HG02852 (cell line): ENCODE measurements around the gene ITGA6.

Experiments used
- ATAC-seq: cut with Tn5 transposase; IDR thresholded peaks from one replicate; pipeline ENCODE4 v1.9.1; 2021; ENCODE audit warnings: mild to moderate bottlenecking, moderate library complexity; ENCODE audit not compliant: unreplicated experiment

ITGA6 gene

DNA sequence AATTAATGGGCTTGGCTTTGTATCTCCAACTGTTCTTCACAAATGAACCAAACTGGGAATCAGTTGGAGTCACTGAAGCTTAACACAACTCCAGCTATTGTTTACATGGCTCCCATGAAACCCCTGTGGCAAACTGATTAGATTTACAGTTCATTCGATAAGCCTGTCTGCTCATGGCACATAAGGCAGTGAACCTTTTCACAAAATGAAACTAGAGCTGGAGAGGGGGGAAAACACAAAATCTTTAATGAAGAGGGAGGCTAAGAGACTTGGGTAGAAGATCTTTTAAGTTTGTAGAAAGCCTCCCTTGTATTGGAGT is 11.6 kb upstream of the ITGA6 start:
- ATAC-seq = no peak

DNA sequence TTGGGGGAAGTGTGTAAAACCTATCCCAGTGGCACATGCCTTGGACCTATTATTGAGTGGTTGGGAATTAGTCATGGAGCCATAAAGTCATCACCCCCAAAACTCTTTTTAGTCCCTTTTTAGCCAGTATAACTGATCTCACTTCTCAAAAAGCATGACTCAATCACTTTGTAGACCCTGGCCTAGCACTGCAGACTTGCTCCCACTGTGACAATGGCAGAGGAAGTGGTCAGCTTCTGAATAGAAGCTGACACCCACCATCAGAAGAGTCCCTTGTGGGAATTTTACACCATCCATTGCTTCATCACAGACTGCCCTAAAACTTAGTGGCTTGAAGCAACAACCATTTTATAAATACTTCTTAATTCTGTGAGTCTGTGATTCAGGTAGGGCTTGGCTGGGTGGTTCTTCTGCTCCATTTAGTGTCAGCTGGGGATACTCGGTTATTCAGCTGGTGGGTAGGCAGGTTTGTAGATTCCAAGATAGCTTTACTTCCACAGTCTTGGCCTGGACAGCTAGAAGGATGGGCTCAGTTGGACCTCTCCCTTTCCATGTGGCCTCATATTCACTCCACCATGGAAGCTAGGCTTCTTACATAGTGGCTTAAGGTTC is 10.8 kb upstream of the ITGA6 start:
- ATAC-seq = no peak

DNA sequence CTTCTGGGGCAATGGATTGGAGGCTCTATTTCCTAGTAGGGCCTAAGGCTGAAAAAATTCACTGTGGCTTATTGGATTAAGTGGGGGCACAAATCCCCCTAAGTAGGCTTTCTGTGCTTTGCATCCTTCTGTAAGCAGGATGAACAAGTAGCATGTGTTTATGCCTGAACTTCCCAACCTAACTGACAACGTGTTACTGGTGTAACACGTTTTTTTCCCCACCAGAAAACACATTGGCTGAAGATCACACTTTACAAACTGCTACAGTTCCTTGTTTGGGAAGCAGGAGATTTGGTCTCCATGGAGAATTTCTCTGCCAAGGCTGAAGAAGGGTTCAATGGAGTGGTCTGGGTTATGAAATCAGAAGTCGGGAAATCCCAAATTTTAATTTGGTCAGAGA is 7.2 kb upstream of the ITGA6 start:
- no peak for ATAC-seq

DNA sequence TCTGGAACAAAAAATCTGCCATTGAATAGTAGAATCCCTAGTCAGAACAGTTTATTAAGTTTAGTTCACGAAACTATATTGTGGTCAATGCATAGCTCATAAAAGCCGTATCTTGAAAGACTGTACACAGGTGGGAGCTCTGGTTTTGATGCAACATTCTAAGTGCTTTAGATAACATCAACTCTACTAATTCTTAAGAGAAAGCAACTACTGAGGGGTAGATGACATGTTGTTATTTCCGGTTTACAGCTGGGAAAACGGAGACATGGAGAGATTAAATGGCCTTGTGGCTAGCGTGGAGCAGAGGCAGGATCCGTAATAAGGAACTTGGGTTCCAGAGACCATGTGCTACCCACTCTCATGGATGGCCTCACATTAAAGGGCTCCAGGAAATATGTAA is 4.2 kb upstream of the ITGA6 start:
- ATAC-seq = no peak

DNA sequence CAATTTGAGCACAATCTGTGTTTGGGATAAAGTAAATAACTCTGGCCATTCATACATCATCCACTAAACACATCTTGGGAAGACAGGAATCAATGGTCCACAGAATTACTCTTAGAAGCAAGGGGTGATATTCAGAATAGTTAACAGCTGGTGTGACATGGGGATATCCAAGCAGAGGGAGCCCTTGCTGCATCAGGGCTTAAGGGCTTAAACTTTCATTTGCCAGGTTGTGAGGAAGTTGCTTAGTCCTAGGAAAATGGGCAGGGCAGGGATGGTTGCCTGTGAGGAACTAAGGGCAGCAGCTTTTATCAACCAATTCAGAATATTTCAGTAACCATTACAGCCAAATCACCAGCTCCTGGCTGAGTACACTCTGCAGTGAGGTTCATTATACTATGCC is 2.0 kb upstream of the ITGA6 start:
- ATAC-seq = no peak

DNA sequence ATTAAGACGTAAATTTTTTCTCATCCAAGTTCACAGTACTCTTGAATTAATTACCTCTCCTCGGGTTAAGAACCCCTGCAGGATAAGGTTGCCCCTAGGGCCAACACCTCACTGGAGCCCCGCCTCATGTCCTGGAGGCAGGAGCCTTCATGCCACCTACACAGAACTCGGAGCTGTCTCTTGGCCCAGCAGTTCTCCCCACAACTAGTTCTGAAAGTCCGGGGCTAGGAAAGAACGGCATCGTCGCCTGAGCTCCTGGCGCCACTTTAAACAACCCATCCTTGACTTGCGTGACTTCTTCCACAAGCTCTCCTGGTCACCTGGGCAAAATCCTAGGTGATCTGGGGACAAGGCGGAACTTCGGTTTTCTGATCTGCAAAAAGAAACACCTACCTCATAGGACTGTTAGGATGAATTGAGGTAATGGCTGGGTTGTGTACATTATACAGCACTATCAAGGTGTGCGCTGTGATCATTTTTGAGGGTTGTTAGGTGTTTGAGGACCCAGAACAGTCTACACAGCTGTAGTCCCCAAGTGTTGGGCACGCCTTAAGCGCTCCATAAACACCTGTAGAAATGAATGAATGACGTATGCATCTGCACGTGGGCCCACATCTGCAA is 641 bp upstream of the ITGA6 start:
- no peak for ATAC-seq

DNA sequence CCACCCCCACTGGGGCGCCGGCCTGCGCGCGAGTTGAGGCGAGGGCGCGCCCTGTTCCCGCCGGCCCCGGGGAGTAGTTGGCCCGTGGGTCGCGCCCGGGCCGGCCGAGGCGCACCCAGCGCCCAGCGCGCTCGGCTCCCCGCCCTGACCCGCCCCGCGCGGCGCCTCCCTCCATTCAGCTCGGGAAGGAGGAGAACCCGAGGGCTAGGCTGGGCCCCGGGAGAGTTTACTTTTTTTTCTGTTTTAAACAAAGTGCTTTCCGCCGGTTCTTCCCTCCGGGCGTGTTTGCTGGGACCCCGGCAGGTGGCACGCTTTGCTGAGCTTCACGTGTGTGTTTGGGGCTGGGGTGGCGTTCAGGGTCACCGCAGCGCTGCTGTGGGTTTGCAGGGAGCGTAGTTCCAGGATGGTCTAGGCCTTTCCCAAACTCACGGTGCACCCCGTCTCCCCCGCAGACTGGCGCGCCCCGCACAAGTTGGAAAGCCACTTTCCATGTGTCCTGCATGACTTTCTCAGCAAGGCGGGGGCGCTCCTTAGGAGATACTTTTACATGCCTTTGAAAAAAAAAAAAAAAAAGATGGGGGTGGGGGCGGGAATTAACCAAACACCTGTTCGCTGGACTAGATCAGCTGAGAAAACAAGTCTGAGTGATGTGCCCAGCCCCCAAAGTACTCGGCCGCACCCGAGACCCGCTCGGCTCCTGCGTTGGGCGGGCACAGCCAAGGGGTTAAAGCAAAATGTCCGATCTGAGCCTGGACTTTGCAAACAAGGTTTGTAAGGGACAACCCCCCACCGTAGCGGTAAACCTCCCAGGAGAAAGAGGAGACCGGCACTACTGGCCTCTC is 825 bp downstream of the ITGA6 start:
- peak; percentile 29 for ATAC-seq

DNA sequence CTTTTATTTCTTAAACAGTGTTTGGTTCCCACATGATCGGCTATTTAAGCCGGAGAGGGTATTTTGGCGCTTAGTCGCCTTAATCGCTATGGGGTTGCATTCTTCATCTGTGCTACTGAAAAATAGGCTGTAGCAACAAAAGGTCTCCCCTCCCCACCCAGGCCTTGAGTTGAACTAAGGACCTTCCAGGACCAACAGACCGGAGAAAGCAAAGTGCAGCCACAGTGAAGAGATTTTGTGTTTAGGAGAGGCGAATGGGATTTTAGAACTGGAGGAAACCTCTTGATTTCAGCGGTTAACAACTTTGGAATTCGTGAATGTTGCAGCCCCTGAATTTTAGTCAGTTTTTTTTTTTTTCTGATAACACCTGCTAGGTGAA is 1.4 kb downstream of the ITGA6 start:
- no peak for ATAC-seq

DNA sequence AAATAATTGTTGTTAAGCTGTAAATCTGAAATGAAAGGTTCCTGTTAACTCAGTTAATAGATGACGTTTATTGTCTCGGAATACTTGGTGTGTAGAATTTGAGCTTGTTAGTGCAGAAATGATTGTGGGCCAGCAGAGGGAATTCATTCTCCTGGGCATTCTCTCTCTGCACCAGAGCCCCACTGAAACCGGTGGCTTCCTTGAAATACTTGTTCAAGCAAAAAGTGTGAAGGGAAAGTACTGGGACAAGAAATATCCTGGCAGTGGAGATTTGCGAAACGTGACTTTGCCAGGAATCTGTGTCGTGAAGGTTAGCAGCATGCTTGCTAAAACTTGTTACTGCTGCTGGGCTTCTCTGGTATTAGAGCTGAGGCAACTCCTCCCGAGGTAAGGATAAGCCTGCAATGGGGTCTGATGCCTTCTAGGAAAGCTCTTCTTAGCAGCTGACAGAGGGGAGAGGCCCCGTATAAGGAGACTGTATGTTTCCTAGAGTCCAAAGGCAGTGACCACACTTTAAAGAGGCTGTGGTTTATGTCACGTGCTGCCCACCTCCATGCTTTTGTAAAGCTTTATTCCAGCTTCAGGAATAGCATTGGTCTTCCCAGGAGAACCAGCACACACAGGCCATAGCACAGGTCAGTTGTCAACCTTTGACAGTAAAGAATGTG is 2.0 kb downstream of the ITGA6 start:
- no peak for ATAC-seq

DNA sequence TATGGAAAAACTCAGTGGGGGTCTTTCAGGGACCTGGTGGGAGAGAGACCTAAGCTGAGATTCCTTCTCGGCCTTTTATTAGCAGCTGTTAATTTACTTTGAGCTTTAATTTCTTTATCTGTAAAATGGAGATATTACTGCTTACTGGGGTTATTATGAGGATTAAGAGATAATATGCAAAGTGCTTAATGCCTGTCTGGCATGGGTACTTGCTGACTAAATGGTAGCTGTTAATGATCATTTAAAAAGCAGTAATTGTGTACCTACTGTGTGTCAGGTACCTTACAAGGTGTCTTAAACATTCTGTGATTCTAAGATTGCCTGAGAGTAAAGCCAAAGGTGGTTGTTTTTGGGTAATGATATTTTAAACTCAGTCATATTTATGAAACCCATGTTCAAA is 2.6 kb downstream of the ITGA6 start:
- no peak for ATAC-seq

DNA sequence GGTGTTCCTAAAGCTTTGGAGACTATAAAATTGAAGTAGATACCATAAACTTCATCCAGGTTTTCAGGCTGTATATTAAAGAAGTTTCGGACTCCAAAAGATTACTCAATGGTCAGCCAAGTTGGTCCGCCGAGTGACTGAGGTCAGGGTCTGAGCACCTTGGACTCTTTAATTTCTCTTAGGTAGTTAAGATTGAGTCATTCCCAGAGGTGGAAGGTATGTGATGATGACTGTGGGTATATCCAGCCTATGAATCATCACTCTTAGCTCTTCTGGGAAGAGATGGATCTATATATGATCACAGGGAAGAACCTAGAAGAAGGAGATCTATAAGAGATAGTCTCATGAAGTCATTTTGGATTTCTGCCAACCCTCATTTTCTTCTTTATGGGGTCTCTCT is 3.3 kb downstream of the ITGA6 start:
- no peak for ATAC-seq

DNA sequence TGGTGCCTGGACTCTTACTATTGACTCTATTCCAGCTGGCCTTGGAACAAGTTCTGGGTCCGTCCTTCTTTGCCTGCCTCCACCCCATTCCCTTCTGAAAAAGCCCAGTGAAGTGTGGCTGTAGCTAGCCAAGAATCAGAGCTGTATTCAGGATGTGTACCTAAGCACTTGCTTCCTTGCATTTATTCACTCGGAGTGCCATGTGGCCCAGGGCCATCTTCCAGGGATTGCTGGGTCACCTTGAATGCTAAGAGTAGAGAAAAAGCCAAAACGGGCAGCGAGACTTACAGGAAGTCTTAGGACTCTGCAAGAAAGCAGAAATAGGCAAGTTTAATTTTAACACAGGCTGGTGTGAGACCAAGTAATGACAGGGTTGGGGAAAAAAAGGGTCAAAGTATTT is 4.1 kb downstream of the ITGA6 start:
- ATAC-seq = no peak

DNA sequence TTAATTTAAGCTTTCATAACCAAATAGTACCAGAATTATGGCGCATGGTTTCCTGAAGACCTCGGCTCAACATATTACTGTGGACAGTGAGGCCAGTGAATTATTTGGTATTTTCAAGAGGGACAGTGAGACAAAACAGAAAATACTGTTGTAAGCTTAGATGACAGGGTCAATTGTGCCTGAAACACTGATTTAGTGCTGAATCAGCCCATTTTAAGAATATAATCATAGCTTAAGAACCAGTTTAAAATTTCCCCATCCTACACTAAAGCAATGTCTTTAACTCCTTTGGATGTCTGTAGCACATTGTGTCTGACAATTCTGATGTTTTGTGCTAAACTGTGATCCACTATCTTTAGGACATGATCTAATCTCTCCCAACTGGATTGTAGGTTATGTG is 4.6 kb downstream of the ITGA6 start:
- no peak for ATAC-seq

DNA sequence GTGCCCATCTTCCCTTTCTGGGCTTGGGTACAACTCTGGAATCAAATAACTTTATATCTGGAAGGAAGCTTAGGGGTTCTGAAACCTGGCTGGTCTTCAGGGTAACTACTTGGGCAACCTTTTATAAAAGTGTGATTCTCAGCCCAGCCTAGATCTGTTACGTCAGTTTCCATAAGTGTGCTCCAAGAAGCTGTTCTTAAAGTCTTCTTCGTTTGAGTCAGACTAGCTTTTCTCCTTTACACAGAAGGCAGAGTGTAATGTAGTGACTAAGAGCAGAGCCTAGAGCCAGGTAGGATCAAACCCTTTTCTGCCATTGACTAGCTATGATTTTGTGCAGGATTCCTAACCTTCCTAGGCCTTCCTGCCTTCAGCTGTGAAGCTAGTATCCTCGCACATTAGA is 5.8 kb downstream of the ITGA6 start:
- no peak for ATAC-seq

DNA sequence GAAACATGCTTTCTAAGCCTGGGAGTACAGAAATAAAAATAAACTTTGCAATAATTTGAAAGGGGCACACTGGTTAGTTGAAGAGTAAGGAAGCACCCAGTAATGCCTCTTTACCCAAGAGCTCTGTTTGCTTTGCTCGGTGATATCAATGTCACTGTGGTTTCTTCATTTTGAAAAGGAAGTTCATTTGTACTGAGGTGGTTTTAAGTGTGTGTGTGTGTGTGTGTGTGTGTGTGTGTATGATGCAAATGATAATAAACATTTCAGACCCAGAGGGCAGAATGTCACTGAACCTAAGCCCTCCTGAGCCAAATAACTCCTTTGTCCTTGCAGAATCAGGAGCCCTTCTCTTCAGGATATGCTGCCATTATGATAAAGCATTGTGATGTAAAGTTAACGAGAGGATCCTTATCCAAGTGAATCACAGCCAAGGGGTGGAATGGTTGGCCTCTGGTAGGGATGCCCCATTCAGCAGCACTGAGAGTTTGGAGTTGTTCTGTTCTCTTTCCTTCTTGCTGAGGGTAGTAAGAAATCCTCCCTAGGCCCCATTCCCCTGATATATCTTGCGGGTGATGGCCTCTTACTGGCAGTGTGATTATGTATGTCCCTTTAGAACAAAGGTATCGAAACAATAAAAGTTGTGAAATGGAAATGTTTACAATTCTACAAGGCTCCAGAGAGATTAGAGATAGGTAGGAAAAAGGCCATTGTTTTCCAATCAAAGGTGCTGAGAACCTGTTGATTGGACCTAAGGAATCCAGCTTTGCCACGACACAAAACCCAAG is 7.6 kb downstream of the ITGA6 start:
- ATAC-seq = no peak

DNA sequence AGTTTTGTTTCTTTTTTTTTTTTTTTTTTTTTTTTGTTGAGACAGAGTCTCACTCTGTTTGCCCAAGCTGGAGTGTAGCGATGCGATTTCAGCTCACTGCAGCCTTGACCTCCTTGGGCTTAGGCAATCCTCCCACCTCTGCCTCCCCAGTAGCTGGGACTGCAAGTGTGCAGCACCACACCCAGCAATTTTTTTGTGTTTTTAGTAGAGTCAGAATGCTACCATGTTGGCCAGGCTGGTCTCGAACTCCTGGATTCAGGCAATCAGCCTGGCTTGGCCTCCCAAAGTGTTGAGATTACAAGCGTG is 8.2 kb downstream of the ITGA6 start:
- ATAC-seq = no peak

DNA sequence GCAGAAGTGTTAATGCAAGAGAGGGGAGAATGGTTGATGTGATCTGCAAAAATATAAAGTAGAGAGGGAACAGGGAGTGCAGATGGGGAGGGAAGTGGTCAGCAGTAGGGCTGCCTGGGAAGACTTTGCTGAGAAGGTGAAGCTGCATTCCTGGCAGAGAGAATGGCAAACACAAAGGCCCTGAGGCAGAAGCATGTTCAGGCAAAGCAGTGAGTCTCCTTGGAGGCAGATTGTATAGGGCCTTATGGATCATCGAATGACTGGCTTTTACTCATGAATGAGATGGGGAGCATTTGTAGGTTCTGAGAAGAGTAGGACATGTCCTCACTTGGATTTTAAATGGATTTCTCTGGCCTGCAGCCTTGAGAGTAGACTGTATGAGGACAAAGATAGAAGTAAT is 9.5 kb downstream of the ITGA6 start:
- ATAC-seq = no peak

DNA sequence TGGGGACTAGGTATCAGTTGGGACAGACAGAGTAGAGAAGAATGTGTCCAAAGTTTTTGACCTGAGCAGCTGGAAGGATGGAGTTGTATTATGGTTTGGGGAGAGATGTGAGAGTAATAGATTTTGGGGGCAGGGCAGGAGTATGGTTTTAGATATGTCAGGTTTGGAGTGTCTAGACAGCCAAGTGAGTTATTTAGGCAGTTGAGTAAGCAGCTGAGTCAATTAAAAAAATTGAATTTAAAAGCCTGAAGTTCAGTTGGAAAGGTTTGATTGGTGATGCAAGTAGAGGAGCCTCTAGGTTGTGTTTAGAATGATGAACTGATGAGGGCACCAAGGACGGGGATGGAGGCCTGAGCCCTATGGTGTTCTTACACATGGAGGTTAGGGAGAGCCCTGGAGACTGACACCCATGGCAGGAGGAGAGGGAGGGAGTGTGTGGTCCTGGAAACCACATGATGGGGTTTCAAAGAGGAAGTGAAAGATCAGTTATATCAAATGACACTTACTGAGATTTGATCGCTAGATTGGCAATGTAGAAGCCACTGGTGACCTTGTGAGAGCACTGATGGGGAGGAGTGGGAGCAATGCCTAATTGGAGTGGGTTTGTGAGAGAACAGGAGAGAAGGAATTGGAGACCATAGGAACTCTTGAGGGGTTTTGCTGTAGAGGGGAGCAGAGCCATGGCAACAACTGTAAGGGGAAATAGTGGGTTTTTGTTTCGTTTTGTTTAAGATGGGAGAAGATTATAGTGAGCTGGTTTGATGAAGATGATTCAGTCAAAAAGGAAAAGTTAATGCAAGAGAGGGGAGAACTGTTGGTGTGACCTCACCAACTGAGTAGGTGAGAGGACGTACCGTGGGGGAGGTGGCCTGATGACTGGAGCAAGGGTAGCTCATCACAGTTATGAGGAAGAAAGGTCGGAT is 10.3 kb downstream of the ITGA6 start:
- ATAC-seq = peak; percentile 77

DNA sequence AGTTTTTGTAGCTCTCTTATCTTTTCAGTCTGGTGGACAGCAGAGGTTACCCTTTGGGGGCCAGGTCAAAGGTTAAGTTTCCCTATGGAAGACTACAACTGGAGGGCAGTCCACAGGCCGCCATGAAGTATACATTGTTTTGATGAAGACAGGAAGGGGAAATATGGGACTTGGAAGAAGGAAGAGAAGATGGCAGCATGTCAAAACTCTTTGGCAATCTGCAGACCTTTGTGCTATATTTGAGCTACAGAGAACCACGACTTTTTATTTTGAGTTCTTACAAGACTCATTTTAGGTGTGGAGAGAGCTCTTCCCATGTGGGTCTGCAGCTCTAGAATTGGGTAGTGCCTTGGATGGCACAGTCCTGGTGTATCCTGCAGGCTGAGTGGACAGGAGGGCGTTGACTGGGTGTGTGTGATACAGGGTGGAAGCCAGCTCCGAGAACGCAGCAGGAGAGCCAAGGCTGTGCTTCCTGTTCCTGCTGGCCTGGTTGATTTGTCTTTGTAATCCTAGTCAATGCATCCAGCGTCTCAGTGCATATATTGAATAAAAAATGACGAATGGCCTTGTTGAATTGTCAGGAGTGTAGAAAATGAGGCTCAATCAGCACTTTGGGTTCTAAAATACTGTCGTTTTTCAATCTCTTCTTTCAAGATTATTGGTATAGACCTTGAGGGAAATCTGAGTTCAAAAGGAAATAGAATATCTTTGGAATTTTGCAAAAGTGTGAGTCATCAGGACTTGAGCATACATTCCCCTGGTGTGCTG is 11.5 kb downstream of the ITGA6 start:
- ATAC-seq = no peak

DNA sequence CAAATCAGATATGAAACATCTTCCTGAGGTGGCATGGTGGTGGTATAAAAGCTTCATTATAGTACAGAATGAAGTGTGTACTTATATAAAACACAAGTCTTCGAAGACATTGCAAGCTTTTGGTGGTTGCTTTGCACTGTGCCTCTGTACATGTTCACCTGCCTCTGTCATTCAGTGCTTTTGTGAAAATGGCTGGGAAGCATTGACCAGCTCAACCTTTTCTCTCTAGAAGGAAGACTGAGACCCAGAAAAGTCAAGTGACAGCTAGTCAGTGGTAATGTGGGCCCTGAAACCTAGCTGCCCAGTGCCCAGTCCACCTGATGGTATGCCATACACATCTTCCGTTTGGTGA is 12.1 kb downstream of the ITGA6 start:
- no peak for ATAC-seq
